Endothelial cell (in vitro differentiated cells): ENCODE measurements around the gene MEG3. TPM values are rescaled to one million over a fixed set of nuclear protein-coding genes. Genes with fewer than 3 reads are reported as not detected.

Source experiments
- DNase-seq: peaks from one replicate; pipeline ENCODE4 v3.0.0; 2021; ENCODE audit warnings: low spot score
- H3K27ac Mint-ChIP-seq: one replicate; pipeline ENCODE4 v1.8.0; 2021; ENCODE audit warnings: mixed read lengths, inconsistent platforms; ENCODE audit not compliant: unreplicated experiment
- H3K27me3 Mint-ChIP-seq: one replicate; pipeline ENCODE4 v1.8.0; 2021; ENCODE audit warnings: mild to moderate bottlenecking, moderate library complexity, mixed read lengths, inconsistent platforms; ENCODE audit not compliant: unreplicated experiment
- H3K36me3 Mint-ChIP-seq: one replicate; pipeline ENCODE4 v1.8.0; 2021; ENCODE audit warnings: mild to moderate bottlenecking, low read depth, mixed read lengths, inconsistent platforms; ENCODE audit not compliant: unreplicated experiment
- H3K4me1 Mint-ChIP-seq: one replicate; pipeline ENCODE4 v1.8.0; 2021; ENCODE audit warnings: mild to moderate bottlenecking, mixed read lengths, inconsistent platforms; ENCODE audit not compliant: unreplicated experiment
- H3K4me3 Mint-ChIP-seq: one replicate; pipeline ENCODE4 v1.8.0; 2021; ENCODE audit warnings: mild to moderate bottlenecking, mixed read lengths, inconsistent platforms; ENCODE audit not compliant: unreplicated experiment
- H3K9me3 Mint-ChIP-seq: one replicate; pipeline ENCODE4 v1.8.0; 2021; ENCODE audit warnings: mixed read lengths, inconsistent platforms; ENCODE audit not compliant: unreplicated experiment
- total RNA-seq: library from RNA; stranded (reverse); fragmentation: NEBNext Ultra II Directional; extraction: Animal tissue kit (Norgen Biotek cat#: 25700); gene quantifications from one replicate; pipeline ENCODE4 v1.2.1, GENCODE V29; 2021; ENCODE audit not compliant: unreplicated experiment
- TF ChIP-seq, protein P1 (sequence below): fragments of 200-600 bp; sonication (generic); IDR thresholded peaks from one replicate; pipeline ENCODE4 v1.5.0; 2021; ENCODE audit warnings: antibody characterized with exemption; ENCODE audit not compliant: unreplicated experiment

MEG3 gene
- total RNA-seq, 1 donor from 2014 or later: not detected

DNA sequence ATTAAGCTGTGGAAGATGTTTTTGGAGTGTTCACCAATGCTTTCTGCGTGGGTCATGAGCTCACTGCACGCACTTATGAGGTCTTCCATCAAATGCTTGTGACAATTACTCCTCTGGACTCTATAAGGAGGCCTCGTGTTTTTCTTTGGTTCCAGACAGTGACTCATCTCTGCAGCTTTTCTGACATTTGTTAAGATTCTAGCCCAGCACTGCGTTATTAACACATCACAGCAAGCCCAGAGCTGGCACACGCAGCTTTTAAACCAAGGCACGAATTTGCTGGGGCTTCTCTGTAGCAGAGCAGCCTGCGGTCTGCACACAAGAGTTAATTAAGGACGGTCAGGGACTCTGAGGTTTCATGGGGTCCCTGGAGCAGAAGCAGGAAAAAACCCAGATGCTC lies 16.9 kb downstream of the MEG3 start:
- Mint-ChIP-seq H3K4me3 (no peak overlapping the region), H3K4me1 (peaks cover 42% of the 10 kb centered on the region), H3K9me3 (no peaks in the 10 kb centered on the region), H3K27me3 (peaks cover 6% of the 10 kb centered on the region), H3K27ac (no peak overlapping the region), H3K36me3 (no peaks in the 10 kb centered on the region)
- TF ChIP-seq, protein P1, sequence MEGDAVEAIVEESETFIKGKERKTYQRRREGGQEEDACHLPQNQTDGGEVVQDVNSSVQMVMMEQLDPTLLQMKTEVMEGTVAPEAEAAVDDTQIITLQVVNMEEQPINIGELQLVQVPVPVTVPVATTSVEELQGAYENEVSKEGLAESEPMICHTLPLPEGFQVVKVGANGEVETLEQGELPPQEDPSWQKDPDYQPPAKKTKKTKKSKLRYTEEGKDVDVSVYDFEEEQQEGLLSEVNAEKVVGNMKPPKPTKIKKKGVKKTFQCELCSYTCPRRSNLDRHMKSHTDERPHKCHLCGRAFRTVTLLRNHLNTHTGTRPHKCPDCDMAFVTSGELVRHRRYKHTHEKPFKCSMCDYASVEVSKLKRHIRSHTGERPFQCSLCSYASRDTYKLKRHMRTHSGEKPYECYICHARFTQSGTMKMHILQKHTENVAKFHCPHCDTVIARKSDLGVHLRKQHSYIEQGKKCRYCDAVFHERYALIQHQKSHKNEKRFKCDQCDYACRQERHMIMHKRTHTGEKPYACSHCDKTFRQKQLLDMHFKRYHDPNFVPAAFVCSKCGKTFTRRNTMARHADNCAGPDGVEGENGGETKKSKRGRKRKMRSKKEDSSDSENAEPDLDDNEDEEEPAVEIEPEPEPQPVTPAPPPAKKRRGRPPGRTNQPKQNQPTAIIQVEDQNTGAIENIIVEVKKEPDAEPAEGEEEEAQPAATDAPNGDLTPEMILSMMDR: no peak
- no peak for DNase-seq

DNA sequence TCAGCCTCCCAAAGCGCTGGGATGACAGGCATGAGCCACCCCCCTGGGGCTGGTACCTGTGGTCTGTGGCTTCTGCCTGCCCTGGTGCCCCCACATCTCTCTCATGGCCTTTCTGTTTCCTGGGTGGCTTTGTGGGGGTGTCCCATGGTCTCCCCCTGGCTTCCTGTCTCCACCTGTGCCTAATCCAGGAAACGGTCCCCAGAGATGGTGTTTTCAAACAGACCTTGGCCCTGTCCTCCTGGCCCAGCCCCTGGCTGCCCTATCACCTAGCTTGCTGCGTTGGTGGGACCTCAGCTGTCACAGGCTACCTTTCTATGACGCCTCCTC lies 18.1 kb downstream of the MEG3 start:
- no peaks in the 10 kb centered on the region for H3K36me3 Mint-ChIP-seq
- peaks cover 4% of the 10 kb centered on the region for H3K27me3 Mint-ChIP-seq
- no peak overlapping the region for H3K4me3 Mint-ChIP-seq
- TF ChIP-seq, protein P1: no peak
- H3K9me3 Mint-ChIP-seq: no peaks in the 10 kb centered on the region
- H3K4me1 Mint-ChIP-seq: peaks cover 33% of the 10 kb centered on the region
- H3K27ac Mint-ChIP-seq: no peak overlapping the region
- no peak for DNase-seq

DNA sequence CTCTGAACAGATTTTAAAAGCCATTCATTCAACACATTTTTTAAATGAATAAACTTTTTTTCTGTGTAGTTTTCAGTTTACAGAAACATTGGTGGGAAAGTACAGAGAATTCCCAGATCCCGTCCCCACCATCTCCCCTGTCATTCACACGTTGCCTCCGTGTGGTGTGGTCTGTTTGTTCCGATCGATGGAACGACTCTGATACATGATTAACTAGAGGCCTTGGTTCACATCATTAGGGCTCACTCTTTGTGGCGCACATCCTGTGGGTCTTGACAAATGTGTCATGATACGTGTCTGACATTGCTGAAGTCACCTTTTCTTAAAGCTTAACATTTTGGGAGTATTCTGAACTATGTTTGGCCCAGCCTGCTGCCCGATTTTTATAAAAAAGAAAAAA lies 18.5 kb downstream of the MEG3 start:
- no peaks in the 10 kb centered on the region for H3K36me3 Mint-ChIP-seq
- no peaks in the 10 kb centered on the region for H3K9me3 Mint-ChIP-seq
- no peak overlapping the region for H3K27ac Mint-ChIP-seq
- H3K4me1 Mint-ChIP-seq: peaks cover 29% of the 10 kb centered on the region
- no peak overlapping the region for H3K4me3 Mint-ChIP-seq
- TF ChIP-seq, protein P1: no peak
- peaks cover 3% of the 10 kb centered on the region for H3K27me3 Mint-ChIP-seq
- no peak for DNase-seq

DNA sequence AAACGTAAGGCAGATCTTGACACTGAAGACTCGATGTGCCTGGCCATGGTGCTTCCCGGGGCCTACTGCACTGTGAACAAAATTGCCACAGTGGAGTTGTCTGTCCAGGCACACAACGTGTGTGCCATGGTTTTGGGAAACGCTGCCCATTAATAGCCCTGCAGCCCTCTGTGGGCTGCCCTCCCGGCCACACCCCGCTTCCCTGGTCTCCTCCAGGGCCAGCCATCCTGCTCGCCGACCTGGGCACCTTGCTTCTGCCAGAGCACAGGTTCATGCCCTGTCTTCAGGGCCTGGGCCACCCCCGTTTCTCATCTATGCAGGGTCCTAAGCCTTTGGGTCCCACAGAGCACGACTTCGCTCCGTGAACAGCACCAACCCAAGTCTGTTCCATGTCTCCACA lies 18.9 kb downstream of the MEG3 start:
- TF ChIP-seq, protein P1: no peak
- Mint-ChIP-seq H3K4me3 (no peak overlapping the region), H3K27me3 (peaks cover 3% of the 10 kb centered on the region), H3K36me3 (no peaks in the 10 kb centered on the region), H3K4me1 (peaks cover 29% of the 10 kb centered on the region), H3K27ac (no peak overlapping the region), H3K9me3 (no peaks in the 10 kb centered on the region)
- DNase-seq: no peak

DNA sequence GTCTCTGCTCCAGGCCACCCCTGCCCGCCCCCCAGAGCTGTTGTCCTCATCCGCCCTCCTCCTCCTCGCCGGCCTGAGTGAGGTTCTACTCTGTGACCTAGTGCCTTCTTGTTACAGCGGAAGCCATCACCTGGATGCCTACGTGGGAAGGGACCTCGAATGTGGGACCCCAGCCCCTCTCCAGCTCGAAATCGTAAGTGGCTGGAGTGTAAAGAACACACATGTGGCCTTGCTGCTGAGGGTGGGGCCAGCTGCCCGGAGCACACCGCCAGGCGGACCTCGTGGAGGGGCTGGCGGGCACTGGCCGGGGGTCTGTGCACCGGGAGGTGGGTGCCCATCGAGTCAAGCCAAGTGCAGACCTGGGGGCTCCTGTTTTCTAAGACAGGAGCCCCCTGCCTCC lies 19.4 kb downstream of the MEG3 start:
- Mint-ChIP-seq H3K27ac (no peak overlapping the region), H3K27me3 (peaks cover 3% of the 10 kb centered on the region), H3K4me3 (no peak overlapping the region), H3K4me1 (peaks cover 29% of the 10 kb centered on the region), H3K9me3 (no peaks in the 10 kb centered on the region), H3K36me3 (no peaks in the 10 kb centered on the region)
- DNase-seq: no peak
- TF ChIP-seq, protein P1: no peak
